Loucy (cell line): ENCODE data around the gene RPS4Y2.

Experiments
- CTCF ChIP-seq: fragments of 200-600 bp; sonication (generic); conservative IDR thresholded peaks from 2 replicates; pipeline ENCODE4 v1.5.1; 2014; ENCODE audit warnings: mild to moderate bottlenecking, antibody characterized with exemption, low read length
- EZH2phosphoT487 ChIP-seq: fragments of 200-600 bp; IDR thresholded peaks from 2 replicates; pipeline ENCODE4 v1.6.1; 2018; ENCODE audit warnings: antibody characterized with exemption, mild to moderate bottlenecking, moderate library complexity, borderline replicate concordance

GRCh38 chrY:20787076-20787475 is 31.2 kb downstream of the RPS4Y2 start:
- TF ChIP-seq CTCF (no peak), EZH2phosphoT487 (no peak)
